MM.1S (cell line): Measurements from ENCODE around the gene NTN5.

Experiments used
- EZH2 ChIP-seq: fragments of 300-600 bp; sonication (generic); optimal IDR thresholded peaks from 2 replicates; pipeline ENCODE3; 2017; ENCODE audit warnings: low read depth, mild to moderate bottlenecking, antibody characterized with exemption, low read length, mixed read lengths
- TF ChIP-seq, protein P1 (sequence below): fragments of 300-600 bp; sonication (generic); IDR thresholded peaks from 2 replicates; pipeline ENCODE4 v1.5.1; 2016; ENCODE audit warnings: antibody characterized with exemption, low read length, mixed read lengths

DNA sequence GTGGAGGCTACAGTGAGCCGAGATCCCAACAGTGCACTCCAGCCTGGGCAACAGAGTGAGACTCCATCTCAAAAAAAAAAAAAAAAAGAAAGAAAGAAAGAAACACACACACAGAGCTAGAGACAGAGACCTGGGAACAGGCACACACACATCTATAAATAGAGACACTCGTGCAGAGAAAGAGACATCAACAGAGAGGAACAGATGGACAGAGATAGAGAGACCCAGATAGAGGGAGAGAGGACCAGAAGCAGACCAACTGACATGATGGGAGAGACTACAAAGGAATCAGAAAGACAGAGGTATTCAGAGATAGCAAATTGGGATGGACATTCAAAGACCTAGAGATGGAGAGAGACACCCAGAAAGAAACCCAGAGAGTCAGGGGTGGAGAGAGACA is 24.7 kb downstream of the NTN5 start:
- TF ChIP-seq, protein P1, sequence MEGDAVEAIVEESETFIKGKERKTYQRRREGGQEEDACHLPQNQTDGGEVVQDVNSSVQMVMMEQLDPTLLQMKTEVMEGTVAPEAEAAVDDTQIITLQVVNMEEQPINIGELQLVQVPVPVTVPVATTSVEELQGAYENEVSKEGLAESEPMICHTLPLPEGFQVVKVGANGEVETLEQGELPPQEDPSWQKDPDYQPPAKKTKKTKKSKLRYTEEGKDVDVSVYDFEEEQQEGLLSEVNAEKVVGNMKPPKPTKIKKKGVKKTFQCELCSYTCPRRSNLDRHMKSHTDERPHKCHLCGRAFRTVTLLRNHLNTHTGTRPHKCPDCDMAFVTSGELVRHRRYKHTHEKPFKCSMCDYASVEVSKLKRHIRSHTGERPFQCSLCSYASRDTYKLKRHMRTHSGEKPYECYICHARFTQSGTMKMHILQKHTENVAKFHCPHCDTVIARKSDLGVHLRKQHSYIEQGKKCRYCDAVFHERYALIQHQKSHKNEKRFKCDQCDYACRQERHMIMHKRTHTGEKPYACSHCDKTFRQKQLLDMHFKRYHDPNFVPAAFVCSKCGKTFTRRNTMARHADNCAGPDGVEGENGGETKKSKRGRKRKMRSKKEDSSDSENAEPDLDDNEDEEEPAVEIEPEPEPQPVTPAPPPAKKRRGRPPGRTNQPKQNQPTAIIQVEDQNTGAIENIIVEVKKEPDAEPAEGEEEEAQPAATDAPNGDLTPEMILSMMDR, result no peak
- TF ChIP-seq EZH2, result no peak
